Stimulated activated CD4-positive, alpha-beta T cell treated with anti-CD3 and anti-CD28 coated beads, Interleukin-1b, Interleukin-23, amount 100 ng/mL, for 48 hours (primary cell): ENCODE data around the gene FMO5.
"Not testable (repeated sequence)": the region's sequence is repeated elsewhere in the genome, so short reads cannot be mapped to it uniquely, and the experiment has no call there.

ENCODE experiments used
- DNase-seq: peaks from one replicate; pipeline ENCODE4 v3.0.0-alpha.2; 2020

The FMO5 gene

DNA sequence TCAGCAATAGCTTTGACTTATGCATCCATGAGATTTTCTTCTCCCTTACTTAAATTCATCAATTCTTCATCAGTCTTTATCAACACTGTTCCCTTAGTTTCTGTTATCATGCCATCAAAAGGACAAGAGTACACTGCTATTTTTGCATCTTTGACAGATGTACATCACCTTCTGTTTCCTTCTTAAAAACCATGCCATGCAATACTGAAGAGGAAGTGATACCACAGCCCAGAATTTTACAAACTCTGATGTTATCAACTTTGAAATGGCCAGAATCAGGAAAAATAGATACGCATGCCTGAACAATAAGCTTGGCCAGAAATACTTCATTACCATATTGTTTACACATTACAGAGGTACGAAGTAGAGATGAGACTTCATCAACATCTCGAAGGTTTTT is 21.1 kb downstream of the FMO5 start:
- DNase-seq: no peak

- DNase-seq: no peak
These were observed 22.6 kb downstream of the FMO5 start for GRCh38 chr1:147202576-147202975.

DNA sequence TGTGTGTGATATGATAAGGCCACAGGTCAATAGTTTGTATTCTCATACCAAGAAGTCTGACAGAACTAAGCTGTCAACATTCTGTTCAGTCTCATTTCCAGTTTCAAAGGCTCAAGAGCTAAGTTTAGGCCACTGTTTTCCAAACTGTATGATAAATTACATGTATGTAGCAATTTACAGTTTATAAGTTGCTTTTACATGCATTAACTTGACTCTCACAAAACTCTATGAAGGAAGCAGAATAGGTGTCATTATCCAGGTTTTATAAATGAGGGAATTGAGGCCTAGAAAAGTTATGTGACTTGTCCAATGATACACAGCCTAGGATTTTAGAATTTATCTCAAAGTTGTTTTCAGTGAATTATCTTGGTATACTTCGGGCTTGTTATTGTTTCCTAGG is 23.4 kb downstream of the FMO5 start:
- DNase-seq: no peak

- no peak for DNase-seq
These were observed 23.9 kb downstream of the FMO5 start for GRCh38 chr1:147201276-147201675.

GRCh38 chr1:147197324-147197723 is 27.8 kb downstream of the FMO5 start:
- not testable (repeated sequence) for DNase-seq

DNA sequence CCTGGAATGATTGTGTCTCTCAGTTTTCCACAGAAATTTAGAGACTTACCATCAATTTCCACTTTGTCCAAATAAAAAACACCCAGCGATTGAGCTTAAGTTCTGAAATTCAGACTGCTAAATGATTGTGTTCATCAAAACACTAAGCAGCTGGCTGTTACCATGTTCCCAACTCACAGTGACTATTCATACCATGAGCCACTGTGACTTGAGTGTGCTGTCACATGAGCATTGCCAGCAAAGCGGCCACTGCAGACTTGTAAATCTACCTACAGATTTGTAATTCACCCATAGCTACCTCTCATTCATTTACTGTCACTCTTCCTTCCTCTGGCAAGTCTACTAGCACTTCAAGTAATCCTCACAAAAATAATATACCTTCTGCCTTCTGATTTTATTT is 35.6 kb downstream of the FMO5 start:
- DNase-seq: no peak

DNA sequence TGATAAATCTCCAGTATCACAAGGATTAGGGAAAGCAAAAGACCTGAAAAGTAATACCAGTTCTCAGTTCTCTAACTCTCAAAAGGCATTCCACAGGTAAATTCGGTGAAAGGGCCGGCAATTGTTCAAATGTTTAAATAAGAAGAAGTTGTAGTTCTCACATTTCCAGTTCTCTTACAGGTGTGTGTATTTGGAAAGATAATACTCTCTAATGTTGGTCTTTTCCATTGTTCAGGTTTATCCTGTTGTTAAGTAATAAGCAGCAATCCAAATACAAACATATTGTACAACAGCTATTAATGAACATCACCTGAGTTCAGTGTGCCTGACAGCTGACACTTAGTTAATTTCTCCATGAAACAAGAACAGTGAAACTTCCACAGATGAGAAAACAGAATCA is 39.7 kb downstream of the FMO5 start:
- DNase-seq: no peak

DNA sequence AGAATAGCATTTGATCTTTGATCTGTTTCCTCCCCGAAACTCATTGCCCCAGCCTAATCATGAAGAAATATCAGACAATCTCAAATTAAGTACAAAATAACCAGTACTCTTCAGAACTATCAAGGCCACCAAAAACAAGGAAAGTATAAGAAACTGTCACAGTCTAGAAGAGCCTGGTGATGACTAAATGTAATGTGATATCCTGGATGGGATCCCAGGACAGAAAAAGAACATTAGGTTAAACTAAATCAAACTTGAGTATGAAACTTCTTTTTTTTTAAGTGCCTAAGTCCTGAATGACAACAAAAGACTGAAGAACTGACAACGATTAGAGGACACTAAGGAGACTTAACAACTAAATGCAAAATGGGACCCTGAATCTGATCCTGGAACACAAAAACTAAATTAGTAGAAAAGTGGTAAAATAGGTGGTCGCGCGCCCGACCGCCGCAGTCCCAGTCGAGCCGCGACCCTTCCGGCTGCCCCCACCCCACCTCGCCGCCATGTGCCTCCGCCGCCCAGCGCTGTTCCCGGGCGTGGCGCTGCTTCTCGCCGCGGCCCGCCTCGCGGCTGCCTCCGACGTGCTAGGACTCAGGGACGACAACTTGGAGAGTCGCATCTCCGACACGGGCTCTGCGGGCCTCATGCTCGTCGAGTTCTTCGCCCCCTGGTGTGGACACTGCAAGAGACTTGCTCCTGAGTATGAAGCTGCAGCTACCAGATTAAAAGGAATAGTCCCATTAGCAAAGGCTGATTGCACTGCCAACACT is 47.3 kb downstream of the FMO5 start:
- no peak for DNase-seq

DNA sequence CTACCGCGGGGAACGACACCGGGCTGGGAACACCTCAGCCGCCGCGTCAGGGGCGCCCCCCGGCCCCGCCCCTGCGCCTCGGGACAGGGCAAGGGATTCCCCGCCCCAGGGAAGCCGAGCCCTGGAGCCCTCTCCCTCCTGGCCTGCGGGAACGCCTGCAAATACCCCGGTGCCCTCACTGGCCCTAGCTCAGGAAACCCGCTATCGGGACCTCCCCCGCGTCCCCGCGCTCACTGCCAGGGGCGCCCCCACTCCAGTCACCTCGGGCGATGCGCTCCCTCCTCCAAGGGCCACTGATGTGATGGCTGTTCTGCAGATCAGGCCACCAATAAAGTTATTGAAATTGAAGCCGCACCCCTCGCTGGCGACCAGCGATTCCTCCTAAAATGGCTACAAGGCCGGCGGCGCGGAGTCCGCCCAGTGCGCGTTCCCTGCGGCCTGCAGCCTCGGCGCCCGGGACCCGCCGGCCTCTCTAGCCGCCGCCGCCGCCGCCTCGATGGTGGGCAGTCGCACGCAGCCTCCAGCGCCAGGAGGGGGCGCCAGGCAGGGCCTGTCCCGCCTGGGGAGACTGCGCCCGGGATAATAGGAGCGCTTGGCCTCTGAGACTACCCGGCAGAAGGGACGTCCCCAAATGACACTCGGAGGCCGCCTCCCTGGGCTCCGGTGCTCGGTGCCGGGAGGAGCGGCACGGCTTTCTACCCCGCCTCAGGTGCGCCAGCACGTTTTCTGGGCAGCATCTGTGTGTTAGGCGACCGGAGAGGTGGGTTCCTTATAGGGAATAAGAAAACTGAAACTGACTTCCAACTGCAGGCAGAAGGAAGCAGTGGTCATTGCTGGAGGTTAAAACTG is 52.7 kb downstream of the FMO5 start, which contains the start of gene PRKAB2:
PRKAB2 (minus strand) TSS at position 303 of the 849 bp plus-strand sequence. CDS start 326 bp downstream, outside the sequence.
- DNase-seq: peak; percentile 94

DNA sequence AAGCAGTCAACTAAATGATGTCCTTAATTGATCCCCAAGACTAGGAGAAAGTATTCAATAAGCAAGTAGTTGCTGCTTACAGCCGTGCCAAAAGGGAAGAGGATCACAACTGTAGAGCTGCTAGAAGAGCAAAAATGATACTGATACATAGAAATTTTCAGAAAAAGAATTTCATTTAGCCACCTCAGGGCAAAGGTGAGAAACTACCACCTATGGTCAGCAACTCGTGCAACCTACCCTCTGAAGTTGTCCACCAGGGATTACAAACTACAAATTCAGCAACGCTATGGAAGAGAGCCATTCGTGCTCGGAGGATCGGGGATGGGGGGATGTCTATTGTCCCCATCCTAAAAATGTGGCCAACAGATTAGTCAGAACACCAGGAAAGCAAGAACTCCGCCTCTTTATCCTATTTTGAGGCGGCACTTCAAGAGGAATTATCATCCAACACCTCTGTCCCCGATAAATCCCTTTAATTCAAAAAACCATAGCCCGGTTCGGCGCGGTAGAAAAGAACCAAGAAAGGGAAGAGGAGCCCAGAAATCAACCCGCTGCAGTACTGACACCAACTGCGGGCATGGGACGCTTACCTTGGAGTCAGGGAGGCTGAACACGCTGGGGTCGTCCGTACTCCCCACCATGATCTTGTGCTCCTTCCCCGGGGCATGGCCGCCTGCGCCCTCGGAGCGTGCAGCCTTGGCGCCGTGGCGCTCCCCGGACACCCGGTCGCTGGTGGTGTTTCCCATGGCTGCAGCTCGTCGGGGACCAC is 53.6 kb downstream of the FMO5 start:
- DNase-seq: no peak

GRCh38 chr1:147169840-147170674 is 55.1 kb downstream of the FMO5 start:
- no peak for DNase-seq

GRCh38 chr1:147169171-147169570 is 56.0 kb downstream of the FMO5 start:
- DNase-seq: no peak

- DNase-seq: no peak
These were observed 56.5 kb downstream of the FMO5 start for GRCh38 chr1:147168626-147169058.

- no peak for DNase-seq
These were observed 57.8 kb downstream of the FMO5 start for GRCh38 chr1:147167365-147167764.

- no peak for DNase-seq
These were observed 62.1 kb downstream of the FMO5 start for GRCh38 chr1:147163019-147163418.

- DNase-seq: no peak
These were observed 63.0 kb downstream of the FMO5 start for GRCh38 chr1:147162093-147162492.

GRCh38 chr1:147157116-147157515 is 68.0 kb downstream of the FMO5 start:
- DNase-seq: not testable (repeated sequence)

DNA sequence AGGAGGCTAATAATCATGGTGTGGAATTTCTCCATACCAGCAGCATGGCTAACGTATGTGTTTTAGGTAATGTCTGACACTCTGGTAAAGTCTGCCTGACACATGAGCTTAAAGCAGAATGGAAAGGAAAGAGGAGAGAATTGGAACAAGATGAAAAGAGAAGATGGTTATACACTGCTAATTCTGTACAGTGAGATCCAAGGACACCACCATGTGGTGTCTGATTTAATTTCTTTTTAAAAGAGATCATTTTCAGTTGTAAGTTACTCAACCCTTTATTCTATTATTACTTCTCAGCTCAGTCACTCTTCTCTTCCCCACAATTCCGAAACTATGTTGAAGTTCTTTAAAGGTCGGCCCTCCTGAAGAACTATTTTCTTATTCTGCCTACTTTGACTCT is 68.5 kb downstream of the FMO5 start:
- no peak for DNase-seq

- DNase-seq: no peak
These were observed 72.4 kb downstream of the FMO5 start for GRCh38 chr1:147152772-147153171.

GRCh38 chr1:147151244-147151643 is 73.9 kb downstream of the FMO5 start:
- DNase-seq: no peak

GRCh38 chr1:147142886-147143285 is 82.3 kb downstream of the FMO5 start:
- DNase-seq: no peak
